Measurements from ENCODE around the gene WWTR1.

DNA sequence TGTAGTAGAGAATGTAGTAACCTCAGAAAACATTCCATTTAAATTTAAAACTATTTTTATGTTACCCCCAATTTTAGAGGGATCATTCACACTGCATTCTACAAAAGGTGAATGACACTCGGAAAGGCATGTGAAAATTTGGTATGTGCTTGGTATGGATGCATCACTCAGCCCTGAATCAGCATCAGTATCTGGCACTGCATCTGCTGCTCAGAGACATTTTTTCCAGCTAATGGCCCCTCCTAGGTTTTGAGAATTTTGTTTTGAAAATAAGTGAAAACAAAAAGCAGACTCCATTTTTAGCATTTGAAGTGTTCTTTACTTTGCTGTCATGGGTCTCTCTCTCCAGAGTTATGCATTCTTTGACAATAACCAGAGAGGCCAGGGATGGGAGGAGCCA is 15.6 kb upstream of the WWTR1 start:
- TF ChIP-seq, protein P1, sequence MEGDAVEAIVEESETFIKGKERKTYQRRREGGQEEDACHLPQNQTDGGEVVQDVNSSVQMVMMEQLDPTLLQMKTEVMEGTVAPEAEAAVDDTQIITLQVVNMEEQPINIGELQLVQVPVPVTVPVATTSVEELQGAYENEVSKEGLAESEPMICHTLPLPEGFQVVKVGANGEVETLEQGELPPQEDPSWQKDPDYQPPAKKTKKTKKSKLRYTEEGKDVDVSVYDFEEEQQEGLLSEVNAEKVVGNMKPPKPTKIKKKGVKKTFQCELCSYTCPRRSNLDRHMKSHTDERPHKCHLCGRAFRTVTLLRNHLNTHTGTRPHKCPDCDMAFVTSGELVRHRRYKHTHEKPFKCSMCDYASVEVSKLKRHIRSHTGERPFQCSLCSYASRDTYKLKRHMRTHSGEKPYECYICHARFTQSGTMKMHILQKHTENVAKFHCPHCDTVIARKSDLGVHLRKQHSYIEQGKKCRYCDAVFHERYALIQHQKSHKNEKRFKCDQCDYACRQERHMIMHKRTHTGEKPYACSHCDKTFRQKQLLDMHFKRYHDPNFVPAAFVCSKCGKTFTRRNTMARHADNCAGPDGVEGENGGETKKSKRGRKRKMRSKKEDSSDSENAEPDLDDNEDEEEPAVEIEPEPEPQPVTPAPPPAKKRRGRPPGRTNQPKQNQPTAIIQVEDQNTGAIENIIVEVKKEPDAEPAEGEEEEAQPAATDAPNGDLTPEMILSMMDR (IDR thresholded peaks at IDR 0.05) = no peak
- no peak for TF ChIP-seq POLR2A (IDR thresholded peaks at IDR 0.05)

All from right lobe of liver (tissue), 4 donors.